Measurements from ENCODE around the gene APLP2.
"Not testable (repeated sequence)": the region's sequence is repeated elsewhere in the genome, so short reads cannot be mapped to it uniquely, and the experiment has no call there.

The APLP2 gene

DNA sequence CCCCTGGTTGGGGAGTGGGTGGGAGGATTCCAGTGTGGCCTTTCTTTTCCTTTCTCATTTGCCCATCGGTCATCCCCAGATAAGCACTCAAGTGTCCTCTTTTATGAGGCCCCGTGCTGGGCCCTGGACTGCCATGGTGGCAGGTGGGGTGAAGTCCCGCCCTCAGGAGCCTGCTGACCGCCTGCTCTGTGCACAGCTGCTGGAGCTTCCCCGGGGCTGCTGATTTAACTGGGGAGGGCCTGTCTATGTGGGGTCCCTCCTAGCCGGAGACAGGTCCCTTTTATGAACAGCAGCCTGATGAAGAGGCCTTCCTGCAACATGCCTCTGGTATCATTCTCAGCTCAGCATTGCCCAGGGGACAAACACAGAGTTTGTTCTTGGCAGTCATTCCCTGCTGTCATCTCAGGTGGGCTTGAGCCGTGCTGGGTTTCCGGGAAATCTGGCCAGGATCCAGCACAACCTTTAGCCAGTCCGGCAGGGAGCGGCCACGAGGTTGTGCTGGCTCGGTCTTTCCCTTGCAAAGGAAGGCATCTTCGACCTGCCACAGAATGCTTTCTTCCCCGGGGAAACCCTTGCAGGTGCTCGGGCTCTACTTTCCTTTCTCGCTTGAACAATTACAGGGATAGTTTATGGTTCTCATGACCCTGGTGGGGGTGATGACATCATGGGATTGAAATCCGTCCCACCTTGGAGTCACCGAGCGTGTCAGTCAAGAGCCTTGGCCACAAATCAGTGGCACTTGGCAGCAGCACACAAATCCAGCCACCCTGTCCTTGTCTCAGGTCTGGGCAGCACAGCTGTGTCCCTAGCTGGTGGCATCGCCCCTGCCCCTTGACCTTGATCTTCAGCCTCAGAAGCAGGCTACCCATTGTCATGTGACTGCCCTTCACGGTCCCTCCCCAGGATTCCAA, 110.0 kb downstream of the APLP2 start:
- H3K4me3 ChIP-seq (ENCODE audit: low read length): no peak overlapping the region

GRCh38 chr11:130180491-130180890, 110.8 kb downstream of the APLP2 start:
- TF ChIP-seq ZNF274 (IDR thresholded peaks at IDR 0.05; ENCODE audit: low read depth, low read length): no peak
- H3K4me3 ChIP-seq (ENCODE audit: low read length): no peak overlapping the region

More for the DNA sequence above, 110.0 kb downstream of the APLP2 start:
- no peak for TF ChIP-seq ZNF274 (IDR thresholded peaks at IDR 0.05; ENCODE audit: low read depth, low read length)

DNA sequence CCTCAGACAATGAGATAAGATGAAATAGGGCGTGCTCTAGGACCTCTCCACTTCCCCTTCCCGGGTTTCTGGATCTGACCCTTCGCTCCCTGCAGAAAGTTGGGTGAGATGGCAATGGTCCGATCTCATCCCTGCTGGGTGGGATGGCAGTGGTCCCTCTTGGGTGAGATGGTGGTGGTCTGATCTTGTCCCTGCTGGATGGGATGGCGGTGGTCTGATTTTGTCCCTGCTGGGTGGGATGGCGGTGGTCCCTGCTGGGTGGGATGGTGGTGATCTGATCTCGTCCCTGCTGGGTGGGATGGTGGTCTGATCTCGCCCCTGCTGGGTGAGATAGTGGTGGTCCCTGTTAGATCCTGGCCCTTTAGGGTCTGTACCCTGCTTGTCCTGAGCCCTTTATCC, 111.2 kb downstream of the APLP2 start:
- H3K4me3 ChIP-seq (ENCODE audit: low read length): no peak overlapping the region
- no peak for TF ChIP-seq ZNF274 (IDR thresholded peaks at IDR 0.05; ENCODE audit: low read depth, low read length)

DNA sequence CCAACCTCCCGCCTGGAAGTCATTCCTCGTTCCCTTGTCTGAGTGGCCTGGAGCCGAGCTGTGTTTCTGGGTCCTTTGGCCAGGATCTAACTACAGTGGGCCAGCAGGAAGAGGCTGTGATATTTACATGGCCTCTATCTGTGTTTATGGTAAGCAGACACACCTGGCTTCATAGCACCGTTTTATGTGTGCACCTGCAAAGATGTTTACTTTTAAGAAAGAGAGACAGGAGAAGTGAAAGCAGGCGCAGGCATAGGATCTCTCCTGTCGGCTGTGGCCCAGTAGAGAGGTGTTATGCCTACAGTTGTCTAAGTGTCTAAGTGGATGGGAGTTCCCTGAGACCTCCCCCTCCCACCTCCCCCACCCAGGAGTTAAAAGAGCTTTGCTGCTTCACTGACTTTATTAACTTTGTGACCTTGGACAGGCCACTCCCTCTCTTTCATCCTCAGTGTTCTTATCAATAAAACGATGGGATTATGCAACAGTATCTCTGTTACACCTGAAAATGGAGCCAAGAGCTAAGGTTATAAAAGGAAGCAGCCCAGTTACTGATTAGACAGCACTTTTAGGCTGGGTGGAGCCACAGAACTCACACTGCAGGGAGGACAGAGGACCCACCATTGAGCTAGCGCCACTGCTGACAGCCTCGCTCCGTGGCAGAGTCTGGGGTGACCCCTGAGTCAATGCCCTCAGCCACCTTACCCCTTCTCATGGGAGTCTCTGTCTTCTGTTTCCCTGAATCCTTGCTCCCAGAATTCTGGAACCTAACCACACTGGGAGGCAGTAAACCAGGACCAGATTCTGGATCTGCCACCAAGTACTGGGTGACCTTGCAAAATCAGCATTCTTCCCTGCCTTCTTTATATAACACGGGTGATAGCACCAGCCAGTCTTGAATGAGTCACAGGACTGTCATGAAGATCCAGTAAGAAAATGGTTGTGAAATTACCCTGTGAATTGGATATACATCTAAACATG, 111.9 kb downstream of the APLP2 start:
- no peak overlapping the region for H3K4me3 ChIP-seq (ENCODE audit: low read length)
- no peak for TF ChIP-seq ZNF274 (IDR thresholded peaks at IDR 0.05; ENCODE audit: low read depth, low read length)

- H3K4me3 ChIP-seq (ENCODE audit: low read length): no peak overlapping the region
- TF ChIP-seq ZNF274 (IDR thresholded peaks at IDR 0.05; ENCODE audit: low read depth, low read length): no peak
Measured at GRCh38 chr11:130183878-130184610, 114.3 kb downstream of the APLP2 start.

- no peak for TF ChIP-seq ZNF274 (IDR thresholded peaks at IDR 0.05; ENCODE audit: low read depth, low read length)
- H3K4me3 ChIP-seq (ENCODE audit: low read length): no peak overlapping the region
Measured at GRCh38 chr11:130187096-130187495, 117.4 kb downstream of the APLP2 start.

DNA sequence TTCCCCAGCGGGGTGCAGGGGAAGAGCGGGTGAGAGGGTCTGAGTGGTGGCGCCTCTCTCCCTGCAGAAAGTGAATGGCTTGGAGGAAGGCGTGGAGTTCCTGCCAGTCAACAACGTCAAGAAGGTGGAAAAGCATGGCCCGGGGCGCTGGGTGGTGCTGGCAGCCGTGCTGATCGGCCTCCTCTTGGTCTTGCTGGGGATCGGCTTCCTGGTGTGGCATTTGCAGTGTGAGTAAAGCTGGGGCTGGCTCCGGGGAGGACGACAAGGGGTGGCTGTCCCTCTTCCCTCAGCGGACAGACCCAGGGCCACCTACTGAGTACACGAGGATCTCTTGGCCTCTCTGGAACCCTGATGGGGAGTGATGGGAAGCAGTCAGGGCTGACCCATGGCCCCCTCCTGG, 118.4 kb downstream of the APLP2 start:
- H3K4me3 ChIP-seq (ENCODE audit: low read length): no peak overlapping the region
- TF ChIP-seq ZNF274 (IDR thresholded peaks at IDR 0.05; ENCODE audit: low read depth, low read length): no peak

- H3K4me3 ChIP-seq (ENCODE audit: low read length): no peak overlapping the region
- no peak for TF ChIP-seq ZNF274 (IDR thresholded peaks at IDR 0.05; ENCODE audit: low read depth, low read length)
Measured at GRCh38 chr11:130188585-130189347, 119.1 kb downstream of the APLP2 start.

DNA sequence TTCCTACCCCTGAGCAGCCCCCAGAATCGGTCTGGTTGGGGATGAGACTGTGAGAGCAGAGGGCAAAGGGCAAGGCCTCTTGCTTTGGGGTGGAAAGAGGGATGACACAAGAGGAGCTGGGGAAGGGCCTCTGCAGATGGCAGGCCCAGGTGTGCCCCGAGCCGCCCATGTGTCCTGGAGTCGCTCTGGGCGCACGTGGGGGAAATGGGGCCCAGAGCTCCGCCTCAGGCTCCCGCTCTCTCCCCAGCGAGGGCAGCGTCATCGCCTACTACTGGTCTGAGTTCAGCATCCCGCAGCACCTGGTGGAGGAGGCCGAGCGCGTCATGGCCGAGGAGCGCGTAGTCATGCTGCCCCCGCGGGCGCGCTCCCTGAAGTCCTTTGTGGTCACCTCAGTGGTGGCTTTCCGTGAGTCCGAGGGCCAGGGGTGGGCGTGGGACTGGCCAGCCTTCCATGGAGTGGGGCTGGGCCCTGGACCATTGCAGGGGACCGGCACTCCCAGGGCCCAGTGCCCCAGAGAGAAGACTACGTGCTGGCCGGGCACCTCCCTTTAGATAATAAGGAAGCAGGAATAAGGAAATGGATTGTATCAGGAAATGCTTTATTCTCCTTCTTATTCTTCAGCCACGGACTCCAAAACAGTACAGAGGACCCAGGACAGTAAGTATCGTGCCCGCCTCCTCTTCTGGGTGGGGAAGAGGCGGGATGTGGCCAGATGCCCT, 120.0 kb downstream of the APLP2 start:
- TF ChIP-seq ZNF274 (IDR thresholded peaks at IDR 0.05; ENCODE audit: low read depth, low read length): no peak

DNA sequence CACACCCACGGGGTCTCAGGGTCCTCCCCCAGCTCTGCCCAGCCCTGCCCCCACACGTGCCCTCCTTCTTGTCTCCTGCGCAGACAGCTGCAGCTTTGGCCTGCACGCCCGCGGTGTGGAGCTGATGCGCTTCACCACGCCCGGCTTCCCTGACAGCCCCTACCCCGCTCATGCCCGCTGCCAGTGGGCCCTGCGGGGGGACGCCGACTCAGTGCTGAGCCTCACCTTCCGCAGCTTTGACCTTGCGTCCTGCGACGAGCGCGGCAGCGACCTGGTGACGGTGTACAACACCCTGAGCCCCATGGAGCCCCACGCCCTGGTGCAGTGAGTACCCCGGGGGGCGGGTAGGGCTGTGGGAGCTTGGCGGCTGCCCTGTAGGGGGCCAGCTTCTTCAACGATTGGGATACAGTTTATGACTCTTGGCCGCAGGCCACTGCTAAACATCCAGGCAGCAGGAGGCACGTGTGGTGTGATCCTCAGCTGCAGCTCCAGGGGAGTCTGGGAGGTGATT, 120.7 kb downstream of the APLP2 start:
- H3K4me3 ChIP-seq (ENCODE audit: low read length): no peak overlapping the region
- no peak for TF ChIP-seq ZNF274 (IDR thresholded peaks at IDR 0.05; ENCODE audit: low read depth, low read length)

More for the DNA sequence above, 120.0 kb downstream of the APLP2 start:
- no peak overlapping the region for H3K4me3 ChIP-seq (ENCODE audit: low read length)

GRCh38 chr11:130191896-130192295, 122.2 kb downstream of the APLP2 start:
- no peak for TF ChIP-seq ZNF274 (IDR thresholded peaks at IDR 0.05; ENCODE audit: low read depth, low read length)

GRCh38 chr11:130192845-130193267, 123.2 kb downstream of the APLP2 start:
- no peak overlapping the region for H3K4me3 ChIP-seq (ENCODE audit: low read length)
- no peak for TF ChIP-seq ZNF274 (IDR thresholded peaks at IDR 0.05; ENCODE audit: low read depth, low read length)

More at GRCh38 chr11:130191896-130192295, 122.2 kb downstream of the APLP2 start:
- no peak overlapping the region for H3K4me3 ChIP-seq (ENCODE audit: low read length)

DNA sequence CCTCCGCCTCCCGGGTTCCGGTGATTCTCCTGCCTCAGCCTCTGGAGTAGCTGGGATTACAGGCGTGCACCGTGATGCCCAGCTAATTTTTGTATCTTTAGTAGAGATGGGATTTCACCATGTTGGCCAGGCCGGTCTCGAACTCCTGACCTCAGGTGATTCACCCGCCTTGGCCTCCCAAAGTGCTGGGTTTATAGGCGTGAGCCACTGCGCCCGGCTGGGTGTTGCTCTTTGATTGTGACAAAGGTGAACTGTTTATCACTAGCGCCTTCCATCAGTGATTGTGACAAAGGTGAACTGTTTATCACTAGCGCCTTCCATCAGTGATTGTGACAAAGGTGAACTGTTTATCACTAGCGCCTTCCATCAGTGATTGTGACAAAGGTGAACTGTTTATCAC, 123.9 kb downstream of the APLP2 start:
- not testable (repeated sequence) for H3K4me3 ChIP-seq (ENCODE audit: low read length)
